ENCODE results near the gene RMDN2.
"Not testable (repeated sequence)": the region's sequence is repeated elsewhere in the genome, so short reads cannot be mapped to it uniquely, and the experiment has no call there.

RMDN2 gene

DNA sequence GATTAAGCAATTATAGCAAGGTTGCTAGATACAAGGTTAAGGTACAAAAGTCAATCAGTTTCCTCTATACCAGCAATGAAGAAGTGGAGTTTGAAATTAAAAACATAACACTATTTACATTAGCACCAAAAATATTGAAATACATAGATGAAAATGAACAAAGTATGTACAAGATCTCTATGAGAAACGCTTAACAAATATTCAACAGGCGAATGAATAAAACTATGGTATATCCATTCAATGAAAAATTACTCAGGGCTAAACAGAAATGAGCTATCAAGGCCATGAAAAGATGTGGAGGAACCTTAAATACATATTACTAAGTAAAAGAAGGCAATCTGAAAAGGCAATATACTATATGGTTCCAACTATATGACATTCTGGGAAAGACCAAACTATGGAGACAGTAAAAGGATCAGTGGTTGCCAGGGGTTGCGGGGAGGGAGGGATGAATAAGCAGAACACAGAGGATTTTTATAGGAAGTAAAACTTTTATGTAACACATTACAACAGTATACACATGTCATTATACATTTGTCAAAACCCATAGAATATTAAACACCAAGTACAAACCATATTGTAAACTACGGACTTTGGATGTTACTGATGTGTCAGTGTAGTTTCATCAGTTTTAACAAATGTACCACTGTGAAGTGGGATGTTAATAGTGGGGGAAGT lies 62.1 kb downstream of the RMDN2 start:
- TF ChIP-seq, protein P1, sequence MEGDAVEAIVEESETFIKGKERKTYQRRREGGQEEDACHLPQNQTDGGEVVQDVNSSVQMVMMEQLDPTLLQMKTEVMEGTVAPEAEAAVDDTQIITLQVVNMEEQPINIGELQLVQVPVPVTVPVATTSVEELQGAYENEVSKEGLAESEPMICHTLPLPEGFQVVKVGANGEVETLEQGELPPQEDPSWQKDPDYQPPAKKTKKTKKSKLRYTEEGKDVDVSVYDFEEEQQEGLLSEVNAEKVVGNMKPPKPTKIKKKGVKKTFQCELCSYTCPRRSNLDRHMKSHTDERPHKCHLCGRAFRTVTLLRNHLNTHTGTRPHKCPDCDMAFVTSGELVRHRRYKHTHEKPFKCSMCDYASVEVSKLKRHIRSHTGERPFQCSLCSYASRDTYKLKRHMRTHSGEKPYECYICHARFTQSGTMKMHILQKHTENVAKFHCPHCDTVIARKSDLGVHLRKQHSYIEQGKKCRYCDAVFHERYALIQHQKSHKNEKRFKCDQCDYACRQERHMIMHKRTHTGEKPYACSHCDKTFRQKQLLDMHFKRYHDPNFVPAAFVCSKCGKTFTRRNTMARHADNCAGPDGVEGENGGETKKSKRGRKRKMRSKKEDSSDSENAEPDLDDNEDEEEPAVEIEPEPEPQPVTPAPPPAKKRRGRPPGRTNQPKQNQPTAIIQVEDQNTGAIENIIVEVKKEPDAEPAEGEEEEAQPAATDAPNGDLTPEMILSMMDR (IDR thresholded peaks at IDR 0.05; ENCODE audit: low read depth, low read length) = no peak
- Histone ChIP-seq H3K27me3 (no peaks in the 10 kb centered on the region), H3K9me3 (no peaks in the 10 kb centered on the region), H3K4me1 (peaks cover 2% of the 10 kb centered on the region; the same call in 1 of the 2 replicates), H3K36me3 (no peaks in the 10 kb centered on the region), H3K4me3 (ENCODE audit: low read depth, low read length) (no peak overlapping the region)
- no peak for DNase-seq

DNA sequence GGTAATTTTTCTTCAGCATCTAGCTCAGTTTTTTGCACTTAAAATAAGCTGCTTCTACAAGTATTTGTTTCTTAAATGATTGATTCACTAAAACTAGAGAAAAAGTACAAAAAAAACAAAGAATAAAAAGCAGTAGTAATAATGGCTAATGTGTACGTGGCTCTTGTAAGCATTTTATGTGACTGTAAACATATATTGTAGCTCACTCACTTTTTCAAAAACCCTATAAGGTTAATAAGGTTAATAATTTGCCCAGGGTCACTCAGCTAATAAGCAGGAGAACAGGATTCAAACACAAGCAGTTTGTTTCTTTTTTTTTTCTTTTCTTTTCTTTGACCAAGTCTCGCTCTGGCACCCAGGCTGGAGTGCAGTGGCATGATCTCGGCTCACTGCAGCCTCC lies 67.5 kb downstream of the RMDN2 start:
- DNase-seq = no peak

DNA sequence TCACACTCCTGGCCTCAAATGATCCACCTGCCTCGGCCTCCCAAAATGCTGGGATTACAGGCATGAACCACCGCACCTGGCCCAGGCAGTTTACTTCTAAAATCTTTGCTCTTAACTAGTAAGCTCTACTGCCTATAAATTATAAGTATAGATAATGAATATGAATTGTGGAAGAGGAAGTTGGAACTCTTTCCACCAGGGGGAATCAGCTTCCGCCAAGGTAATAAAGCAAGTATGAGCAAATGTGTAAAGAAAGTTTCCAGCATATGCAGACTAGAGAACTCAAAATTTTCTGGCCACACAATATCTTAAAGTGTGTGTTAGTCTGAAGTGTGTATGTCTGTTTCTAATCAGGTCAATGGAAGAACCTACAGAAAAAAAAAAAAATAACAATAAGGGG lies 68.1 kb downstream of the RMDN2 start:
- TF ChIP-seq, protein P1 (IDR thresholded peaks at IDR 0.05; ENCODE audit: low read depth, low read length) = peak; percentile 22
- no peaks in the 10 kb centered on the region for H3K36me3 ChIP-seq
- H3K4me1 ChIP-seq = no peaks in the 10 kb centered on the region
- DNase-seq = no peak
- no peaks in the 10 kb centered on the region for H3K9me3 ChIP-seq
- H3K27me3 ChIP-seq = no peaks in the 10 kb centered on the region
- no peak overlapping the region for H3K4me3 ChIP-seq (ENCODE audit: low read depth, low read length)

More for the DNA sequence above, 67.5 kb downstream of the RMDN2 start:
- Histone ChIP-seq H3K9me3 (no peaks in the 10 kb centered on the region), H3K27me3 (no peaks in the 10 kb centered on the region), H3K4me1 (no peaks in the 10 kb centered on the region), H3K36me3 (no peaks in the 10 kb centered on the region), H3K4me3 (ENCODE audit: low read depth, low read length) (no peak overlapping the region)
- TF ChIP-seq, protein P1 (IDR thresholded peaks at IDR 0.05; ENCODE audit: low read depth, low read length) = no peak

DNA sequence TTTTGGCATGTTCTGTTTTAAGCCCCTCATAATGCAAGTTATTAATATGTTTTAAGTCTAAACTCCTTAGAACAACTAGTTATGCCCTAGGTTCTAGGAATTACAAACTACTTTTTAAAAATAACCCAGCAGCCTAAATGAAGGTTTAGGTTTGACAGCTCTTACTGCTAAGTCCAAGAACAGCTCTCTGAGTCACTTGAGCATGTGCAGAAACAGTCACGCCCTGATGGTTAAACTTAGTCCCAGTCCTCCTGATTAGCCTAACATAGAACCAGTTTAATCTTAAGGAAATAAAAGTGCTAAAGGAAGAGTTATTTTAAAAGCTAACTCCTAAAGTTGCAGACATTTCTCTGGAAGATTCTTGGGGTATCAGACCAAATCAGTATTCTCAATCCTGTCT lies 72.5 kb downstream of the RMDN2 start:
- DNase-seq = no peak
- TF ChIP-seq, protein P1 (IDR thresholded peaks at IDR 0.05; ENCODE audit: low read depth, low read length) = no peak

DNA sequence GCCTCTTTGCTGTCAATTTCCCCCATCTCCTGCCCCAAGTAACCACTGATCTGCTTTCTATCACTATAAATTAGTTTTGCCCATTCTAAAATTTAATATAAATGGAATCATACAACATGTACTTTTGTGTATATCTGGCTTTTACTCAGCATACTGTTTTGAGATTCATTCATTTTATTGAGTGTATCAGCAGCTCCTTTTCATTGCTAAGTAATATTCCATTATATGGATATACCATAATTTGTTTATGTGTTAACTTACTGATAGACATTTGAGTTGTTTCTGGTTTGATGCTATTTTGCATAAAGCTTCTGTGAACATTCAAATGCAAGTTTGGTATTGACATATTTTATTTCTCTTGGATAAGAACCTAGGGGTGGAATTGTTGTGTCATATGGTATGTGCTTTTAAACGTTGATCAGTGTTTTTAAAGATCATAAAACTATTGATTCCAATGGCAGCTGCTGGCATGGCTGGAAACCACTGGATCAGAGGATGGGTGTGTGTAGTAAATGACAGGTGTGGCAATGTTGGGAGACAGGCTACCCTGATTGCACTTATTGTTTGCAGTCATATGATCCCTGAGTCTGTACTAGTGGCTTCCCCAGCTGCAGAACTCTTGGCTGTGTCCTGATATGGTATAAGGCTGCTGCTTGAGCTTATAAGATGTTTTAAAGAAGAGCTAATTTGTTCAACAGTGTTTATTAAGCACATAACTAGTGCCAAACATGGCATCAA lies 75.6 kb downstream of the RMDN2 start:
- no peaks in the 10 kb centered on the region for H3K36me3 ChIP-seq
- no peak overlapping the region for H3K4me3 ChIP-seq (ENCODE audit: low read depth, low read length)
- no peaks in the 10 kb centered on the region for H3K27me3 ChIP-seq
- TF ChIP-seq, protein P1 (IDR thresholded peaks at IDR 0.05; ENCODE audit: low read depth, low read length) = no peak
- no peak for DNase-seq
- H3K9me3 ChIP-seq = no peaks in the 10 kb centered on the region
- H3K4me1 ChIP-seq = no peaks in the 10 kb centered on the region

More for the DNA sequence above, 72.5 kb downstream of the RMDN2 start:
- Histone ChIP-seq H3K4me1 (no peaks in the 10 kb centered on the region), H3K4me3 (ENCODE audit: low read depth, low read length) (no peak overlapping the region), H3K9me3 (no peaks in the 10 kb centered on the region), H3K27me3 (no peaks in the 10 kb centered on the region), H3K36me3 (no peaks in the 10 kb centered on the region)

DNA sequence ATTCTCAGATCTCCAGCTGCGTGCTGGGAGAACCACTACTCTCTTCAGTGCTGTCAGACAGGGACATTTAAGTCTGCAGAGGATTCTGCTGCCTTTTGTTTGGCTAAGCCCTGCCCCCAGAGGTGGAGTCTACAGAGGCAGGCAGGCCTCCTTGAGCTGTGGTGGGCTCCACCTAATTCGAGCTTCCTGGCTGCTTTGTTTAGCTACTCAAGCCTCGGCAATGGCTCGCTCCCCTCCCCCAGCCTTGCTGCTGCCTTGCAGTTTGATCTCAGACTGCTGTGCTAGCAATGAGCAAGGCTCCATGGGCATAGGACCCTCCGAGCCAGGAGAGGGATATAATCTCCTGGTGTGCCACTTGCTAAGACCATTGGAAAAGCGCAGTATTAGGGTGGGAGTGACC lies 85.1 kb downstream of the RMDN2 start:
- H3K9me3 ChIP-seq; H3K36me3 ChIP-seq; H3K4me3 ChIP-seq (ENCODE audit: low read depth, low read length); DNase-seq; H3K4me1 ChIP-seq; H3K27me3 ChIP-seq: not testable (repeated sequence)

Measured in BE2C (cell line).